ENCODE data around the gene DPPA2. TPM values are rescaled to one million over a fixed set of nuclear protein-coding genes. Genes with fewer than 3 reads are reported as not detected.
A peak's percentile ranks its signal among the peaks of the same experiment; 100 is the strongest.

Gene DPPA2
- total RNA-seq, 1 experiment from 2014 or later = not detected

DNA sequence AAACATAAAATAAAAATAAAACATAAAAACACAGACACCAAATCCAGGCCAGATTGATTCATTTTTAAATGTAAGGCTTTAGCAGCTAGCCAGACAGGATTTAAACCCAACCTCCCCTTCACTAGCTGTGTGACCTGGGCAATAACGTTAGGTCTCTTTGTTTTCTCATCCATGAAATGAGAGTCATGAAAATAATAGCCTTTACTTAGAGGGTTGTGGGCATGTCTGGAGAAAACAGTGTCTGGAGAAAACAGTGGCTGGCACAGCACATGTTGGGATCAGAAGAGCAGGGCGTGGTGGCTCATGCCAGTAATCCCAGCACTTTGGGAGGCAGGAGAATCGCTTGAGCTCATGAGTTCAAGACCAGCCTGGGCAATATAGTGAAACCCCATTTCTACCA lies 22.9 kb upstream of the DPPA2 start:
- no peak overlapping the region for H3K4me2 ChIP-seq
- H3F3A ChIP-seq (ENCODE audit: insufficient read depth, low read depth) = no peaks in the 10 kb centered on the region
- ChIA-PET POLR2A (ENCODE audit: unreplicated experiment) (no interaction called here), CTCF (no interaction called here)
- no peak overlapping the region for H3K4me3 ChIP-seq
- H3K9me2 ChIP-seq (ENCODE audit: insufficient read depth) = no peaks in the 10 kb centered on the region
- no peak overlapping the region for H2AFZ ChIP-seq
- H3K27me3 ChIP-seq (ENCODE audit: insufficient read depth, low read depth) = no peaks in the 10 kb centered on the region
- H3K4me1 ChIP-seq (replicated peaks; ENCODE audit: insufficient read depth) = no peaks in the 10 kb centered on the region
- H4K20me1 ChIP-seq (ENCODE audit: insufficient read depth) = no peaks in the 10 kb centered on the region
- no TSS peak for BruUV-seq (replicated peaks)
- no peaks in the 10 kb centered on the region for H3K79me2 ChIP-seq (ENCODE audit: low read depth)
- intact Hi-C loops (cut with micrococcal nuclease; ENCODE audit: unreplicated experiment) = no loop called here
- H3K9me3 ChIP-seq (ENCODE audit: insufficient read depth, low read depth) = no peaks in the 10 kb centered on the region
- DNase-seq = no peak
- no peak for TF ChIP-seq CTCF (conservative IDR thresholded peaks at IDR 0.05)
- no peak for TF ChIP-seq EZH2 (IDR thresholded peaks at IDR 0.05; ENCODE audit: low read depth)
- no peak overlapping the region for H3K27ac ChIP-seq
- H3K36me3 ChIP-seq (ENCODE audit: low read depth) = no peaks in the 10 kb centered on the region

DNA sequence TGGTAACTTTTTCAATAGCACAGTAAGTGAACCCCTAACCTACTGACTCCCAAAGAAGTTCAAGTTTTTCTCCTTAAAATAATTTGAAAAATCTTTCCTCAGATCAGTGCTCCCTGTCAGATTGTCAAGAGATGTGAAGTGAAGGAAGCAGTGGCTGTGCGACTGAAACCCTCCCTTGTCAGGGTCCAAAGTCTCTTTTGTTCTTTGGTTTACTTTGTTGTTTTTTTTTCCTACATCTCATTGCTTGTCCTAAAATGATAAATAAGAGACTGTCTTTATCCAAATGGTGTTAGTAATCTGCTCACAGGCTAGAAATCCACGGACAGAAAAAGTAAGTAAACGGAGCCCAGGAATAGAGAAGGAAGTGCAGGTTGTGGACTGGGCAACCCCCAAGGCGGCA lies 22.0 kb upstream of the DPPA2 start:
- H3K27ac ChIP-seq = no peak overlapping the region
- no peaks in the 10 kb centered on the region for H3K27me3 ChIP-seq (ENCODE audit: insufficient read depth, low read depth)
- CTCF ChIA-PET = no interaction called here
- H3K4me2 ChIP-seq = no peak overlapping the region
- H3K4me3 ChIP-seq = no peak overlapping the region
- H3F3A ChIP-seq (ENCODE audit: insufficient read depth, low read depth) = no peaks in the 10 kb centered on the region
- no peak for DNase-seq
- no peaks in the 10 kb centered on the region for H3K9me2 ChIP-seq (ENCODE audit: insufficient read depth)
- no peaks in the 10 kb centered on the region for H3K4me1 ChIP-seq (replicated peaks; ENCODE audit: insufficient read depth)
- no peaks in the 10 kb centered on the region for H3K79me2 ChIP-seq (ENCODE audit: low read depth)
- POLR2A ChIA-PET (ENCODE audit: unreplicated experiment) = no interaction called here
- no peak overlapping the region; the same call in 1 of the 2 replicates for H2AFZ ChIP-seq
- BruUV-seq (replicated peaks) = no TSS peak
- no peak for TF ChIP-seq CTCF (conservative IDR thresholded peaks at IDR 0.05)
- no peak for TF ChIP-seq EZH2 (IDR thresholded peaks at IDR 0.05; ENCODE audit: low read depth)
- intact Hi-C loops (cut with micrococcal nuclease; ENCODE audit: unreplicated experiment) = no loop called here
- H3K9me3 ChIP-seq (ENCODE audit: insufficient read depth, low read depth) = no peaks in the 10 kb centered on the region
- H3K36me3 ChIP-seq (ENCODE audit: low read depth) = no peaks in the 10 kb centered on the region
- H4K20me1 ChIP-seq (ENCODE audit: insufficient read depth) = no peaks in the 10 kb centered on the region

DNA sequence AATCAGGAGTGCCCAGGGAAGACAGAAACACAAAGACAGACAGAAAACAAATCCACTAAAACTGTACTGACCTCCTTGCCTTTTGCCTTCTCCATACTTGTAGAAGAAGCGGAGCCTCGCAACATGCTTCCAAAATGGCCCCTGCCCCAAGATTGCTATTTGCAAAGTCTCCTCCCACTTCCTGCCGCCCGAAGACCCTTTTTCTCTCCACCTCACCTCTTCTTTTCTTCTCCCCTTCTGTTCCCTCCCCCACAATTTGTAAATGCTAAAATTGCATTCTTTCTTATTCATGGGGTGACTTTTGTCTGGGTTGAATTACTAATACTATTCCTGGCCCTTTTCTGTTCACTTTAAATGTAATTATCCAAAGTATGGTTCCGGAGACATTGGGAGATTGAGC lies 21.1 kb upstream of the DPPA2 start, which contains the start of gene DPPA4:
Gene DPPA4, minus strand, starts transcription at position 154 of the 400 bp plus-strand sequence. Its CDS starts 29 bp downstream, at position 125.
- Histone ChIP-seq H3K27me3 (ENCODE audit: insufficient read depth, low read depth) (no peaks in the 10 kb centered on the region; the same call in 1 of the 2 replicates), H3K79me2 (ENCODE audit: low read depth) (no peaks in the 10 kb centered on the region), H2AFZ (peak within 1 kb of the TSS; percentile 5), H4K20me1 (ENCODE audit: insufficient read depth) (no peaks in the 10 kb centered on the region), H3K36me3 (ENCODE audit: low read depth) (no peaks in the 10 kb centered on the region), H3K4me1 (replicated peaks; ENCODE audit: insufficient read depth) (no peaks in the 10 kb centered on the region), H3K4me2 (no peak within 1 kb of the TSS), H3K9me2 (ENCODE audit: insufficient read depth) (no peaks in the 10 kb centered on the region), H3F3A (ENCODE audit: insufficient read depth, low read depth) (no peaks in the 10 kb centered on the region), H3K27ac (no peak within 1 kb of the TSS), H3K9me3 (ENCODE audit: insufficient read depth, low read depth) (no peaks in the 10 kb centered on the region), H3K4me3 (no peak within 1 kb of the TSS)
- DNase-seq = no peak
- ChIA-PET CTCF (no interaction called here), POLR2A (ENCODE audit: unreplicated experiment) (no interaction called here)
- intact Hi-C loops (cut with micrococcal nuclease; ENCODE audit: unreplicated experiment) = no loop called here
- no TSS peak for BruUV-seq (replicated peaks)
- TF ChIP-seq EZH2 (IDR thresholded peaks at IDR 0.05; ENCODE audit: low read depth) = no peak
- TF ChIP-seq CTCF (conservative IDR thresholded peaks at IDR 0.05) = no peak

Measured in PC-9 (cell line).